GM21619 (cell line): ENCODE measurements around the gene CCL3.
A peak's percentile ranks its signal among the peaks of the same experiment; 100 is the strongest.
"Not testable (repeated sequence)": the region's sequence is repeated elsewhere in the genome, so short reads cannot be mapped to it uniquely, and the experiment has no call there.

Source experiments
- ATAC-seq: cut with Tn5 transposase; IDR thresholded peaks from one replicate; pipeline ENCODE4 v1.9.1; 2021; ENCODE audit not compliant: unreplicated experiment

Gene CCL3

DNA sequence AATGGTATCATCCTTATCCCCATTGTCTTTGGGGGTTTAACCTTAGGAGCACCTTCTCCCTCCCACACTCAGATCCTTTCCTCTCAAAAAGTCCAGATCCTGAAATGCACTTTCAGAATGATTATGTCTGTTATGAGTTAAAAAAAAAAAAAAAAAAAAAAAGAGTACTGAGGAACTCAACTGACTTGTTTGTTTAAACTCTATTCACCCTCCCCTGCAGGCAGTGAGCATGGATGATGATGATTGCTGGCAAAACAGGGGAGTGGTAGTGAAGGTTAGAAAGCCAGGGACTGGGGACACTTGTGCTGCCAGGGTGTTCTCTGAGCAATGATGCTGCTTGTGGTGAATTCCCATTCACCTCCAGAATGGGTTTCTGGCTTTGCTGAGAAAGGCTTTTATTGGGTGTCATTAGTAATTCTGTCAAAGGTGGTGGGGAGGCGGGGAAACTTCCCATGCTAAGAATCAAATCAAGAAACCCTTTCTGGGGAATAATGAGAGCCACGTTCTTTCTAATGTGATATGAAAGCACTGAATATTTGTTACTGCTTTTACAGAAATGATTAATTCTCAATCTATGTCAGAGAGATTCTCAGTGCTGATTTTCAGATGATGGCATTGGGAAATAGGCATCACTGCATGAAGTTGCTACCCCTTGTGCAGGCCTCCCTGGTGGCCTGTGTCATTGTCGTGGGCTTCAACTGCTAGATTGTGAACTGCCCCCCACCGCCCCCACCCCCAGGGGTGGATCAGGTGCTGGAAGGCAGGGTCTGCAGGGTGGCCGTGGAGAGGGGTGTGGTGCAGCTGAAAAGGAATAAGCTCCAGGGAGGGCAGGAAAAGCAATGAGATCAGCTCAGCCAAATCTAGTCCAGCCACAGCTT is 27.8 kb upstream of the CCL3 start:
- no peak for ATAC-seq

DNA sequence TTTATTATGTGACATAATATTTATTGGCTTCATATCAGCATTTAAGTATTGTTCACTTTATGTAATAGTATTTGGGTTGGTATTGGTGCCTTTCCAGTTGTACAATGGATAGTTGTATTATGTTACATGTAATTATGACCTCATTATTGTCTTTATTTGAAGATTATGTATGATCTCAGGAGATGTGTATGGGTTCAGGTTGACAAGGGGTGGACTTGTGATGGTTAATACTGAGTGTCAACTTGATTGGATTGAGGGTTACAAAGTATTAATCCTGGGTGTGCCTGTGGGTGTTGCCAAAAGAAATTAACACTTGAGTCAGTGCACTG is 25.7 kb upstream of the CCL3 start:
- not testable (repeated sequence) for ATAC-seq

DNA sequence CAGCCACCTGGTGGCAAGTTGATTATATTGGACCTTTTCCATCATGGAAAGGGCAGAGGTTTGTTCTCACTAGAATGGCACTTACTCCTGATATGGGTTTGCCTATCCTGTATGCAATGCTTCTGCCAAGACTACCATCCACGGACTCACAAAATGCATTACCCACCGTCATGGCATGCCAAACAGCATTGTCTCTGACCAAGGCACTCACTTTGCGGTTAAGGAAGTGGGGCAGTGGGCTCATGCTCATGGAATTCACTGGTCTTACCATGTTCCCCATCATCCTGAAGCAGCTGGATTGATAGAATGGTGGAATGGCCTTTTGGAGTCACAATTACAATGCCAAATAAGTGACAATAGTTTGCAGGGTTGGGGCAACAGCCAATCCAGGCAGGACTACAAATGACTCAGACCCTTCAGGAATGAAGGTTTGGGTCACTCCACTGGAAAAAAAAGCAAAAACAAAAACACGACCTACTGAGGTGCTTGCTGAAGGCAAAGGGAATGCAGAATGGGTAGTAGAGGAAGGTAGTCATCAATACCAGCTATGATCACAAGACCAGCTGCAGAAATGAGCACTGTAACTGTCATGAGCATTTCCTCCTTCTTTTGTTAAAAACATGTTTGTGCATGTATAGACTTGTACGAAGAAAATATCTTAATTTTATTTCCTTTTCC is 25.2 kb upstream of the CCL3 start:
- ATAC-seq = not testable (repeated sequence)

DNA sequence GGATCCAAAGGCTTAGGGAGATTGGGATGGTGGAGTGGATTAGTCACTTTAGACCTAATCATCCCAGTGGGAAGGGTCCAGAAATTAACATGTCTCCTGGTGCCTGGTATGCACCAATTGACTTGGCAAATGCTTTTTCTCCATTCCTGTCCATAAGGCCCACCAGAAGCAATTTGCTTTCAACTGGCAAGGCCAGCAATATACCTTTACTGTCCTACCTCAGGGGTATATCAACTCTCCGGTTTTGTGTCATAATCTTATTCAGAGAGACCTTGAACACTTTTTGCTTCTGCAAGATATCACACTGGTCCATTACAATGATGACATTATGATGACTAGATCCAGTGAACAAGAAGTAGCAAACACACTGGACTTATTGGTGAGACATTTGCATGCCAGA is 23.2 kb upstream of the CCL3 start:
- not testable (repeated sequence) for ATAC-seq

DNA sequence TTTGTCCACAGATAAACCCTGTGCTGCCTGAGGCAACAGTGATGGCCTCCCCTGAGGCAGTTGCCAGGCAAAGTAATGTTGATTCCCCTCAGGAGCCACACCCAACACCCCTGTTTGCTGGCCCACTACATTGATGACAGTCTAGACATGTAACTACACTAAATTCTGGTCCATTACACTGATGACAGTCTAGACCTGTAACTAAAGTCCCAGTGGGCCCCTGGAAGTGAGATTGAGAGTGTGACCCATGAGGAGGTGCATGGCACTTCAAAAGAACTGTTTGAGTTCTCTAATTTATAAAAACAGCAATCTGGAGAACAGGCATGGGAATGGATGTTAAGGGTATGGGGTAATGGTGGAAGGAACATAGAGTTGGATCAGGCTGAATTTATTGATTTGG is 22.6 kb upstream of the CCL3 start:
- no peak for ATAC-seq

DNA sequence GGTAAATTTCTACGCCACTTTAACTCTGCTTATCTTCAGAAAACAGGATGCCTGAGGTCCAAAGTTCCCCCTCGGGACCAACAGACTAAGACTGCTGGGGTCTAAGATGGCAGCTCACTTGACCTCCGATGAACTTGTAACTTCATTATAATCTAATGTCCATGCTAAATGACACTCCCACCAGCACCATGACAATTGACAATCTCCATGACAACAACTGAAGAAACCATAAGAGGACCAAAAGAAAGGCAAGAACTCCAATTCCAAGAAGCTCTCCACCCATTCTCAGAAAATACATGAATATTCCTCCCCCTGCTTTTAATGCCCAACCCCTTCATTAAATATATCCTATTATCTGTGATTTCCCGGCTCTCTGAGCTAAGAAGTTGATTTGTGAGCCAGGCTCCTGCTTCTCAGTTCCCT is 21.1 kb upstream of the CCL3 start:
- no peak for ATAC-seq

DNA sequence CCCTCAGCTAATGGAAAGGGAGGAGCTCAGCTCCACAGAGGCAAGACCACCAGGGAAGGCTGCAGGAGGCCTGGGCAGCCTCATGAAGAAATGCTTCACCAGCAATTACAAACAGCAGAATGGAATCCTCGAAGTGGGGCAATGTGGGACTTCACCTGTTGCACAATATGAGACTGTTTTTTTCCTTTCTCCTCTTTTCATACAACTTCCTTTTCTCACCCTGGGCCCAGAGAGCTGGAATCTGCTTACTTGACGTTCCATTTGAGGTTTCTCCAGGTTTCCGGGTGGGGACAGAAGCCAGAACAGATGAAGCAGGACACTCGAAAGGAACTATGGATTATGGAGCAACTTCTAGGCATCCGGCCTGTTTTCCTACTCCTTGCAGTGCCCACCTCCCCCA is 18.3 kb upstream of the CCL3 start:
- ATAC-seq = not testable (repeated sequence)

DNA sequence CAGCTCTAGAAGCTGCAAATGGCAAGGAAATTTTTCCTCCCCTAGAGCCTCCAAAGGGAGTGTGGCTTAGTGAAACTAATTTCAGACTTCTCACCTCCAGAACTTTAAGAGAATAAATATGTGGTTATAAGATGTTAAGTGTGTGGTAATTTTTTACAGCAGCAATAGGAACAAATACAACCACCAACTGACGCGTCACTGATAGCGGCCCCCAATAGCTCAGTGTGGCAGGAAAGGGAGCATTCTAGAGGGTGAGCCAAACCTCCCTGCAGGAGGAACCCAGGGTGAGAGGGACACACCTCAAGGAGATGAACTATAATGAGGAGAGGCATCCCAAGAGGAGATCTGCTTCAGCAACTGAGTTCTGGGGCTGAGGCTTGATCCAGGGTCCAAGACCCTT is 17.7 kb upstream of the CCL3 start:
- no peak for ATAC-seq

DNA sequence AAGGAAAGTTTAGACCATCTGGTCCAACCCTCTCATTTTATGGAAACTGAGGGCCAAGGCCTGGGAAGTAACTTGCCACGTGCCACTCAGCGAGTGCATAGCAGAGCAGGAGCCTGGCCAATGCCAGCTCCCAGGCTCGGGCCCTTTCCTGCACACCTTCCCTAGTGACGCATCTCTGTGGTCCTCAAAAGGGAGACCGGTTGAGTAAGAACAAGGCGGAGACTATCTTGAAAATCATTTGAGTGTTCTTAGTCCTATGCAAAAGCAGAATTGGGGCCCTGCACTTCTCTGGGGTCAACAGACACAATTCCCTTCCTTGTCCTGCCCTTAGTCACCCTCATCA is 16.5 kb upstream of the CCL3 start:
- no peak for ATAC-seq

DNA sequence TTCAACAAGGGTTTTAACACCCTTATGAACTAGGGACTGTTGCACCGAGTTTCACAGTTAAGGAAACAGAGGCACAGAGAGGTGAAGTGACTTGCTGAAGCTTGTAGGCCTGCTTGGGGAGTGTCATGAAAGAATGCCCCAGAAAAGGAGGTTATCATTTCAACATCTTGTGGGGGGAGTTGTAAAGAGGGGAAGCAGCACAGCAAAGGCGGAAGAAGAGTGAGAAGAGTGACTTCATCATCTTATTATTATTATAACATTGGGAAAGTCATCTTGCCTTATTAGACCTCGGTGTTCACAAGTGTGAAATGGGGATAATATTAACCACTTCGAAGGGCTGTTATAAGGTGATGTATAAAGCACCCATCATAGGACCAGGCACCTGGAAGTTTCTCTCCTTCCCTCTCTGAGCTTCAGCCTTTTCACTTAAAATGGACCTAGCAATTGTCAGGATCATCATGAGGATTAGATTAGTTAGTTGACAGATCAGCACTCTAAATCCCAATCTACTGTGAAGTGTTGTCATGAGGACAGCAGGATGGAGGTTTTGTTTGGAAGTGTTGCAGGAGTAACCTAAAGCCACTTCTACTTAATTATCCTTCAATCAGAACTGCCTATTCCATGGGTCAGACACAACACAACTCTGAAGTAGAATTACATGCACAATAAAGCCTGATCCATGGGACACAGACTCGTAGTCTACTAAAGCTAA is 16.0 kb upstream of the CCL3 start:
- ATAC-seq = no peak

DNA sequence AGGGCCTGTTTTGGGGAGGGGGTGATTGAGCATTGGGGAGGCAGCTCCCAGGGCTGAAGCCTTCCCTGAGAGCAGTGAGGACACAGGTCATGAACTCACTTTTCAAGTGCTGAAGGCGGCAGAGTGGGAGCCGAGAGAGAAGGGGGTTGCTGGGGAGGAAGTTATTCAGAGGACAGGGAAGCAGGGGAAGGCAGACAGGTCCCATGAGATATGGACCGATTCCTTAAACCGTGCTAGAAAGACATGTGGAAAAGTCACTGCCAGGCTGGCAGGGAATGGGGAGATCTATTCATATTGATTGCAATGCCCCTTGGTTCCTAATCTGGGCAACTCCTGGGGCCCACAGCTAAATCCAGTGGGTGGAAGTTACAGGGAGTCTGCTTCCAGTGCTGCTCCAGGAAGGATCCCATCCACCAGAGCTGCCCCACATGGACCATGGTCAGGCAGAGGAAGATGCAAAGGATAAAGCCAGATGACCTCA is 14.8 kb upstream of the CCL3 start:
- no peak for ATAC-seq

DNA sequence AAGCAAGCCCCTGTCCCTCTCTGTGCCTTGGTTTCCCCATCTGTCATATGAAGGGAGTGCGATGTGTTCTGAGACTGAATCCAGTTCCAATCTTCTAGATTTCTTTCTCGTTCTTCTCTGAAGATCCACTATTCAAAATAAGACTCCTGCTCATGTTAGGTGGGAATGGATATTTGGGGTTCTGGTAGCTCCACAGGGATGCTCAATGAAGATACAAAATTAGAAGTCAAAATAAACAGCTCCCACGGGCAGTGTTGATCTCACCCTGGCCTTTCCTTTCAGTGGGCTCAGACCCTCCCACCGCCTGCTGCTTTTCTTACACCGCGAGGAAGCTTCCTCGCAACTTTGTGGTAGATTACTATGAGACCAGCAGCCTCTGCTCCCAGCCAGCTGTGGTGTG is 14.3 kb upstream of the CCL3 start:
- not testable (repeated sequence) for ATAC-seq

DNA sequence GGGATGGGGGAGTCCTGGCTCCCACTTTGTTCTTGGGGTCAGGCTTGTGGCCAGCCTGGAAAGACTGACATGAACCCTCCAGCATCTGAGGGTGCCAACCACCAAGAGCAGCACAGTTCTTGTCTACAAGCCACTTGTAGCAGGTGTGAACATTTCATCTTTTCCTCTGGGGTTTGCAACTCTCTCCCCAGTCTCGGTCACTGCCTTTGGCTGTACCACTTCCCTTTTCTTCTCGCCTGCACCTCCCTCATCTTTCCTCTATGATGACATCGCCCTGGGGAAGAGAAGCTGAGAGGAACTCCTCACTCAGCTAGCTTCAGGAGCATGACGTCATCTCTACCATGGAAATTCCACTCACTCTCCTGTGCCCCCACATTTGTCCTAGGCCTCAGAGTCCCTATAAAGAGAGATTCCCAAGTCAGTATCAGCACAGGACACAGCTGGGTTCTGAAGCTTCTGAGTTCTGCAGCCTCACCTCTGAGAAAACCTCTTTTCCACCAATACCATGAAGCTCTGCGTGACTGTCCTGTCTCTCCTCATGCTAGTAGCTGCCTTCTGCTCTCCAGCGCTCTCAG is 13.5 kb upstream of the CCL3 start, which contains the start of gene CCL4:
Gene CCL4 (plus strand): TSS at position 427 of the 575 bp plus-strand sequence. CDS start 79 bp downstream, at position 506.
- peak; percentile 76 for ATAC-seq

DNA sequence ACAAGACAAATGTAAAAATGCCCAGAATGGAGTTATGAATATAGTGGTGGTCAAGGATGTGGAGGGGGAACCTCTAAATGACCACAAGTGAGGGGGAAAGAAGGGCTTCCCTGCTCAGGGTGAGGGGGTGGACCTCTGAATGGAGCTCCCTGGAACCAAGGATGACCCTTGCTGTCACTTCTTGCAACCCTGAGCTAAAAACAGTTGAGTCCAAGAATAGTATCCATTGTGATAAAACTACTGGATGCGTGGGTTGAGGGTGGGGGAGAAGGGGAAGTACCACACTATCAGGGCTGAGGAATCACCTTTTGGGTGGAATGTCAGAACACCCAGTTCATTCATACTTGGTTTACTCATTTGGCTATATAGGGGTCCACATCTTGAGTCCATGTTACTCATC is 9.1 kb upstream of the CCL3 start:
- ATAC-seq = not testable (repeated sequence)

DNA sequence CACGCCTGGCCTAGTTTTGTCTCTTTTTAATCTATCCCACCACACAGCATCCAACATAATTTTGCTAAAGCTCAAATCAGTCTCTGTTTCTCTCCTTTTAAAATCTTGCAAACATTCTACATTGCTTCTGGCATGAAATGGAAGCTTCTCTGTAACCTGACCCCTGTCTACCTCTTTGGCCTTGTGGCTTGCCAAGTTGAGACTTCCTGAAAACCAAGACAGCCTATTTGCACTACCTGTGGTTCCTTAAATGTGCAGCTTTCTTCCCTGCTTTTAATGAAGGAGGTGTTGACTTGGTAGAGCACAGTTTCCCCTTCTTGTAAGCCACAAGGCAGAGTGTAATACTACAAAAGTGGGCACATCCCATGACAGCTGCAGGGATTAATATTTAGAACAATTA is 6.0 kb upstream of the CCL3 start:
- no peak for ATAC-seq

DNA sequence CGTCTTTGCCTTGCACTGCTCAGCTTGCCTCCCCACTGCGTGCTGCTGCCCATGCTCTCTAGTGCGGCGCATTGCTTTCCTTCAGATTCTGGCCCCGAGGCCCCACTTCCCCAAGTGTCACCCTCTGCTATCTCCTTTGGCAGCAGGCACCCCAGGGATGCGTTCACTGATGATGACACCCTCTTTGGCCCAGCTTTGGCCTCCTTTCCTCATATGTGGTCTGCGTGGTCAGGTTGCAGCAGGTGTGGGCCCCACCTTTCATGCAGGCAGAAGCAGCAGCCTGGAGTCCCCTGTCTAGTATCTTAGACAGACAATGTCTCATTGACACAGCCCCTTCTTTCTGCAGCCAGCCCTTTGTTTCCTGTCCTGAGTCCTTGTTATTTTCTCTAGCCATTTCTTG is 4.8 kb upstream of the CCL3 start:
- ATAC-seq = no peak

DNA sequence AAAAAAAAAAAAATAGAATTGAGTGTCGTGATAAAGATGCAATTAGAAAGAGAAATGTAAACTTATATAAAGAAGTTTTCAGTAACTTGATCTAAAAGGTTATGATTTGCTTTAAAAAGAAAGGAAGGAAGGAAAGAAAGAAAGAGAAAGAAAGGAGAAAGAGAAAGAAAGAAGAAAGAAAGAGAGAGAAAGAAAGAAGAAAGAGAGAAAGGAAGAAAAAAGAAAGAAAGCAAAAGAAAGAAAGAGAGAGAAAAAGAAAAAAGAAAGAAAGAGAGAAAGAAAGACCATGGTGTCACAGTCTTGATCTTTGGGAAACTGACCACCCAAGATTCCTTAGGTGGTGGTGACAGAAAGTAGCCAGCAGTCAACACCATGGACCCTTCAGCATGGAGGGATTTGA is 4.3 kb upstream of the CCL3 start:
- no peak for ATAC-seq

DNA sequence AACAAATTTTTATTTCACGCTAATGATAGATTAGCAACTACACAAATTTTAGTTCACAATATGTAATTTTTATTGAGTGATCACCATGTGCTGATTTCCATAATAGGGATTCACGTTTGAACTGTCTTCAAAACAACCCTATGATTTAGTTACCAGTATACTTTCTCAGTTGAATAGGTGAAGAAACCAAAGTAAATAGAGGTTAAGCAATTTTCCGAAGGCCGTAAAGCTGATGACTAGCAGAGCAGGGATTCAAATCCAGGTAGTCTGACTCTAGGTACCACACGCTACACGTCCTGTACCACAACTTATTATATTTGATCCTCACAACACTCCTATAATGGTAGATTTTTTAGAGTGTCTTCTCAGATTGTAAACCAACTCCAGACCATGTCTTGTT is 2.8 kb upstream of the CCL3 start:
- ATAC-seq = not testable (repeated sequence)

DNA sequence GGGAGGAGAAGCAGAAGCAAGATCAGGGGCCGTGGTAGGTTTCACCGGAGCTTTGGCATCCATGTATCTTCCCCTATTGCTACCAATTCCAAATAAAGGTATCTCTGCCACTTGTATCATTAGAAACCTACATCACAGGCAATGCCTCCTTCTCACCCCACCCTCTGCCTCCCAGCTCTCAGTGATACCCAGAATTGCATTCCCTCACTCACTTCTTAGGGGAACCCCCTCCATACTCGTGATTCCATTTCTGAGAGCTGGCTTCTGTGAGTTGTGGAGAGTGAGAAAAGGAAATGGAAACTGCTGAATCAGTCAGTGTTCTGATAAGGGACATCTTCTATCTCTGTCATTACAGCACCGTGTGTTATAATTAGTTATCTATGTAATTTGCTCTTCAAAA is 2.3 kb upstream of the CCL3 start:
- ATAC-seq = no peak

DNA sequence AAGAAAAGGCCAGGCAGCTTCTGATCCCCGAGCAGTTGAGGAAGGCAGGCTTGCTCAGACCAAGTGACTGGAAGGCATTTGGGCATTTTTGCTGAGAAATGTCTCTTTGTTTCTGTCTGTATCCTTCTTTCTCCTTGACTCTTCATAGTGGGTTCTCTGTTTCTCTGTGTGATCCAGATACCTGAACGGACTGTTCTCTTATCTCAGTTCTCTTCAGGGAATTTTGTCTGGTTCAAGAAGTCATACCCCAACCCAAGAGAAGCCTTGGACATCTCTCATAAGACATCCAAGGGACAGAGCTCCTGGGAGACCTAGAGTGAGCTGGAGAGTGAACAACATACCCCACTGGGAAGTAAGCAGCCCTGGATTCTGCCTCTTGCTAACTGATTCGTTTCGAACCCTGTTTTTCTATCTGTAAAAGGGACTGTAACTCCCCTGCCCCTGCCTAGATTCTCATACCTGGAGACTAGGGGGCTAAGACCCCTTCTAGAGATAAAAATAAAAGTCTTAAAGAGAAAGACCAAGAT is 541 bp downstream of the CCL3 start:
- ATAC-seq = no peak

DNA sequence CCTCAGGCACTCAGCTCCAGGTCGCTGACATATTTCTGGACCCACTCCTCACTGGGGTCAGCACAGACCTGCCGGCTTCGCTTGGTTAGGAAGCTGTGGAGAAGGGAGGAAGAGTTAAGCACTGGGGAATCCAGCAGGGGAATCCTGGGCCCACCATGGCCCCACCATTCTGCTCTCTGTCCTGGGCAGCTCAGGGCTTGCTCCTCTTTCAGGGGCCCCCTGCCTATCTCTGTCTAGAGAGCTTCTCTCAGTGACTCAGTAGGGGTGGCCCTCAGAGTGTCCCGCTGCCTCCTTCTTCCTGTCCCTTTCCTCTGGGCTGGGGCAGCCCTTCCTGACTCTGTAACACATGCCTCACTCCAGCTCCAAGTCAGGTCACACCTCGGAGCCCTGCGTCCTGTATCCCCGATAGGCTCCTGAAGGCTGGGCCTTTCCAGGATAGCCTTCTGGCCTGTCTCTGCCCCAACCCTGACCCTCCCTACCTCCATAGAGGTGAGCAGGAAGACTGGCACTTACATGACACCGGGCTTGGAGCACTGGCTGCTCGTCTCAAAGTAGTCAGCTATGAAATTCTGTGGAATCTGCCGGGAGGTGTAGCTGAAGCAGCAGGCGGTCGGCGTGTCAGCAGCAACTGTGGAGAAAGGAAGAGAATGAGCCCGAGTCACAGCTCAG is 1.1 kb downstream of the CCL3 start:
- no peak for ATAC-seq
